LNCaP clone FGC (cell line): Measurements from ENCODE around the gene SIAH2.
A peak's percentile ranks its signal among the peaks of the same experiment; 100 is the strongest.

Experiments used
- DNase-seq: peaks from one replicate; pipeline ENCODE4 v3.0.0-alpha.2; 2011; ENCODE audit warnings: low read depth
- H3K4me3 ChIP-seq: 2 replicates; pipeline ENCODE4 v1.5.1; 2011; ENCODE audit warnings: mild to moderate bottlenecking, low read depth, low read length, control low read depth
- CTCF ChIP-seq: IDR thresholded peaks from 2 replicates; pipeline ENCODE4 v1.5.1; 2012; ENCODE audit warnings: mild to moderate bottlenecking; ENCODE audit not compliant: control insufficient read depth, insufficient read depth; ENCODE audit errors: extremely low read depth

SIAH2 gene

DNA sequence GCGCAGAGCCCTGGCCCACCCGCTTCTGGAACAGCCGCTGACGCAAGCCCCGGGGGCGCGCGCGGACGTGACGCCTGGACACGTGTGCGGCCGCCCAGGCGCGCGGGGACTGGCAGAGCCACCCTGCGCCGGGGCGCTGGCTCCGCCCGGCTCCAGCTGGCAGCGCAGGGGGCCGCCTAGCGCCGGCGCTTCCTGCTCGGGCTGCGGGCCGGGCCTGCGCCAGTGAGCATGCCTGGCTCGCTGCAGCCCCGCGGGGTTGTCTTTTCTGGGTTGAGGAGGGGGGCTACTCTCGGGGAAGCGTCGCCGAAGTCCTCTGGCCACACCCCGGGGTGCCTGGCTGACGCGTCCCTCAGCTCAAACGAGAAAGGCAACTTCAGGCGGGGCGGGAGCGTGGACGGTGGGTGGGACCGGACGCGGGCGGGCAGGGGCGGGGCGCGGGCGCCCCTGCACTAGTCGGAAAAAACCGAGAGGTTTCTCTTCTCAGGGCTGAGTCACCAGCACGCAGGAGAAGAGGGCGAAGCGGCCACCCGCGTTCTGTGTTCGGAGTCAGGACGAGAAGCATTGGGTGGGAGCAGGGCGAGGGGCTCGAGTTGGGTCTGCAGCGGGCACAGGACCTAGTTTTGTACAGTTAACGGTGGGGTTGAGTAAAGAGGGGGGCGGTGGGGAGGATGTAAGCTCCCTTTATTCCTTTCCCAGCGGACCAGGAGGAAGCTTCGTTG, at the start of gene SIAH2:
Gene SIAH2 (minus strand): TSS at position 48 of the 719 bp plus-strand sequence. CDS start 320 bp downstream, outside the sequence.
- peak within 1 kb of the TSS; percentile 59 for H3K4me3 ChIP-seq
- peak; percentile 15; the same call in 1 of the 2 replicates for TF ChIP-seq CTCF
- peak; percentile 73 for DNase-seq

GRCh38 chr3:150811984-150812383, 49.0 kb upstream of the SIAH2 start:
- DNase-seq = no peak
- no peak overlapping the region for H3K4me3 ChIP-seq
- TF ChIP-seq CTCF = no peak

DNA sequence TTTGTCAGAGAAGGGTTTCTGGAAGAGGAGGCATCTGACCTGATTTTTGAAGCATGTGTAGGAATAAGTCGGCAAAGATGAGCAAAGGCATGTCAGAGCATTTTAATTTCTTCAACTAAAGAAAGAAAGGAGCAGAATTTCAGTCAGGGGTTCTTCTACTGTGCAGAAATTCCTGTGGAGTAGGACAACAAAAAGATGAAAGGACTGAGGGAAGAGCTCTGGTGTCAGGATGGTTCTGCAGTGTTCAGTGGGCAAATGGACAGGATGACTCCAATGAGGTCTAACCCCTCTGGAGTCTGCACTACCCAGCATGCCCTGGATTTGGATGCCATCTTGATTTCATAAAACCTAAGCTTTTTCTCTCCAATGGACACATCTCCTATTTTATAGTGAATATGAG, 47.7 kb upstream of the SIAH2 start:
- no peak for DNase-seq
- TF ChIP-seq CTCF = no peak
- H3K4me3 ChIP-seq = no peak overlapping the region

DNA sequence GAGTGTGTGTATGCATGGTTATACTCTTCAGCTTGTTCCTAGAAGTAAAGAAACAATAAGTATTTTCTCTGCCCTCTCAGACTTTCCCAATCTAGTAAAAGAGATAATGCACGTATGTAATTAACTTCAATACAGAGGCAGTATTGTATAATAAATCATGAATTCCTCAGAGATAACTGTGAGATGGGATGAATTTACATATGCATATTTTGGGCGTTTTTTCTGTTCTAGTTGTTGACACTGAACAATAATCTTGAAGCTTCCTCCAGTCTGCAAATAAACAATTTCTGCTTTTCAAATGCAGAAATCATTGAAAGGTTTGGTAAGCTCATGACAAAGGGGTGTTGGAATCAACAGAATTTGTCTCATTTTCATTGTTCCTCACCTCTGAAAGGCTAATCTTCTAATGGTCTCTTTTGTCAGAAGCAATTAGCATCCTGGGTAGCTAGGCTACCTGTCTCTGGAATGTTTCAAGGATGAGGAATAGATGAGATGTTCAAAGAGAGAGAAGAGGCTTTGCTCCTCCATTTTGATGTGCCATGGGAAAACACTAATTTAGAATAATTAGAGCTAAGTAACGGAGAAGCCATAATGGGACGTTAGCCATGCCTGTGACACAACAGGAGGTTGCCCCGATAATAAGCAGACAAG, 43.3 kb upstream of the SIAH2 start:
- no peak for TF ChIP-seq CTCF
- no peak for DNase-seq
- no peak overlapping the region for H3K4me3 ChIP-seq

DNA sequence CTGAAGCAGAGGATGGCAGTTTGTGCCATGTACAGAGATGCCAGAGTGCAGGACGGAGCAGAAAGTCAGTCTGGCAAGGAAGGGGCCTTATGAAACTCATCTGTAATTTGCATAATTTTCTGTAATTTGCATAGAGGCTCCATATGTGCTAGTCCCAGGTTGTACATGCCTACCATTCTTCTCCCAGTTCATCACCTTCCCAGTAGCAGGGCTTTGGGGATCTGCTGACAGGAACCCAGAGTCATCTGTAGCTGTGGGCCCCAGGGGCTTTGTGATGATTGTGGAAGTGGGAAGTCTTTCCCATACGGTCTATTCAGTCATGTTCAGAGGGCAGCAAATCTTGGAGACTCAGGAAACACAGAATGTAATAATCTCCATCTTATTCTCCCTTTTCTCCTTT, 42.4 kb upstream of the SIAH2 start:
- TF ChIP-seq CTCF = no peak
- H3K4me3 ChIP-seq = no peak overlapping the region
- DNase-seq = no peak

- H3K4me3 ChIP-seq = no peak overlapping the region
- TF ChIP-seq CTCF = no peak
- no peak for DNase-seq
Observed at GRCh38 chr3:150803440-150803985, 40.5 kb upstream of the SIAH2 start.
